Endometrium (tissue), 2 donors: ENCODE data around the gene IL7R.

Experiments used
- FAIRE-seq: peaks from 2 replicates; lab custom pipeline; 2012; peaks lifted over from hg19 to GRCh38; lab: Jason Lieb, UNC
- donor health status: control.
- donor health status: control.

The IL7R gene

GRCh38 chr5:35904443-35905132 is 47.9 kb downstream of the IL7R start:
- no peak for FAIRE-seq

- no peak for FAIRE-seq
Measured at GRCh38 chr5:35908228-35908627, 51.5 kb downstream of the IL7R start.

- no peak for FAIRE-seq
Measured at GRCh38 chr5:35908814-35909213, 52.1 kb downstream of the IL7R start.

GRCh38 chr5:35919191-35919590 is 62.5 kb downstream of the IL7R start:
- FAIRE-seq, result no peak

GRCh38 chr5:35920890-35921289 is 64.2 kb downstream of the IL7R start:
- no peak for FAIRE-seq

- FAIRE-seq, result no peak
Measured at GRCh38 chr5:35921930-35922329, 65.2 kb downstream of the IL7R start.

- FAIRE-seq, result no peak
Measured at GRCh38 chr5:35922468-35922867, 65.8 kb downstream of the IL7R start.

- FAIRE-seq, result no peak
Measured at GRCh38 chr5:35924122-35924949, 67.6 kb downstream of the IL7R start.

- no peak for FAIRE-seq
Measured at GRCh38 chr5:35924950-35925722, 68.4 kb downstream of the IL7R start.

GRCh38 chr5:35926389-35927051 is 69.8 kb downstream of the IL7R start:
- no peak for FAIRE-seq
